Endothelial cell of umbilical vein (primary cell): Measurements from ENCODE around the gene ARHGDIA. TPM values are rescaled to one million over a fixed set of nuclear protein-coding genes. Genes with fewer than 3 reads are reported as not detected.
A peak's percentile ranks its signal among the peaks of the same experiment; 100 is the strongest.

Experiments
- BruUV-seq: library from RNA; stranded (reverse); fragments of 400-500 nt; replicated peaks from 2 replicates; lab custom pipeline; 2021; lab: Mats Ljungman, UMichigan
- CTCF ChIA-PET: fragments of 300-600, 350-600 bp; sonication (Branson Sonifier 250); formaldehyde crosslinking; loops from one replicate; lab custom pipeline; 2021; ENCODE audit warnings: antibody characterized with exemption, inconsistent platforms; lab: Charles Lee
- POLR2A ChIA-PET: fragments of 300-600, 350-600 bp; sonication (Branson Sonifier 250); formaldehyde crosslinking; loops from one replicate; lab custom pipeline; 2021; ENCODE audit warnings: antibody characterized with exemption, inconsistent platforms; lab: Charles Lee
- DNase-seq: peaks from one replicate; pipeline ENCODE4 v3.0.0-alpha.2; 2011; ENCODE audit warnings: low read depth, low spot score
- FAIRE-seq: peaks from 2 replicates; lab custom pipeline; 2011; peaks lifted over from hg19 to GRCh38; lab: Jason Lieb, UNC
- H2AFZ ChIP-seq: 2 replicates; pipeline ENCODE4 v1.6.0; 2012; ENCODE audit warnings: low read depth, low read length, control low read depth, inconsistent platforms
- H3K27ac ChIP-seq: 2 replicates; pipeline ENCODE4 v1.5.1; 2011; ENCODE audit warnings: low read depth, mild to moderate bottlenecking, control low read depth, low read length, moderate library complexity; ENCODE audit not compliant: insufficient read depth
- H3K27me3 ChIP-seq, 2 experiments: 2 replicates each; pipeline versions ENCODE4 v1.6.0 to v1.6.1; 2011; ENCODE audit warnings: low read length in 2 of 2, mixed read lengths in 1 of 2; ENCODE audit not compliant: control insufficient read depth in 2 of 2, insufficient read depth in 2 of 2
- H3K36me3 ChIP-seq, 2 experiments: 2 replicates in 1 of 2; 3 replicates in 1 of 2; pipeline ENCODE4 v1.5.1; 2011; ENCODE audit warnings: low read length in 2 of 2, mild to moderate bottlenecking in 1 of 2, moderate library complexity in 1 of 2; ENCODE audit not compliant: control insufficient read depth in 2 of 2, insufficient read depth in 2 of 2; ENCODE audit errors: extremely low read depth in 1 of 2
- H3K4me1 ChIP-seq: 3 replicates; pipeline ENCODE4 v1.5.1; 2011; ENCODE audit warnings: mild to moderate bottlenecking, low read length; ENCODE audit not compliant: control insufficient read depth, insufficient read depth; ENCODE audit errors: extremely low read depth
- H3K4me2 ChIP-seq: 2 replicates; pipeline ENCODE4 v1.6.1; 2011; ENCODE audit warnings: low read length, control low read depth, mixed read lengths; ENCODE audit not compliant: insufficient read depth
- H3K4me3 ChIP-seq, 3 experiments: fragments of 200-600 bp in 1 of 3; sonication (generic), shearing (Covaris generic) in 1 of 3; replicated peaks in 1 of 3; 2 replicates each; pipeline ENCODE4 v1.5.1; 2011 to 2016; ENCODE audit warnings: control low read depth in 3 of 3, low read length in 3 of 3, mild to moderate bottlenecking in 2 of 3, inconsistent platforms in 1 of 3, low read depth in 1 of 3, moderate library complexity in 1 of 3; ENCODE audit not compliant: insufficient read depth in 1 of 3
- H3K79me2 ChIP-seq: 2 replicates; pipeline ENCODE4 v1.6.0; 2012; ENCODE audit warnings: low read length, inconsistent platforms; ENCODE audit not compliant: control insufficient read depth, insufficient read depth
- H3K9ac ChIP-seq: replicated peaks from 2 replicates; pipeline ENCODE3; 2011; ENCODE audit warnings: low read length, control low read depth; ENCODE audit not compliant: insufficient read depth; ENCODE audit errors: extremely low read depth
- H3K9me1 ChIP-seq: replicated peaks from 3 replicates; pipeline ENCODE4 v1.6.0; 2011; ENCODE audit warnings: mild to moderate bottlenecking, low read length; ENCODE audit not compliant: control insufficient read depth, insufficient read depth; ENCODE audit errors: extremely low read depth
- H3K9me3 ChIP-seq: replicated peaks from 2 replicates; pipeline ENCODE4 v1.5.1; 2012; ENCODE audit warnings: low read length, inconsistent platforms; ENCODE audit not compliant: control insufficient read depth, insufficient read depth
- H4K20me1 ChIP-seq: replicated peaks from 2 replicates; pipeline ENCODE3; 2011; ENCODE audit warnings: mild to moderate bottlenecking, low read length; ENCODE audit not compliant: control insufficient read depth, insufficient read depth; ENCODE audit errors: extremely low read depth
- CTCF ChIP-seq, 2 donors: IDR thresholded peaks; 1 replicate in 1 of 2; 2 replicates in 1 of 2; pipeline ENCODE4 v1.5.1; 2011; ENCODE audit warnings: low read length in 2 of 2, mild to moderate bottlenecking in 2 of 2, moderate library complexity in 2 of 2, control low read depth in 1 of 2, inconsistent platforms in 1 of 2, low read depth in 1 of 2; ENCODE audit not compliant: insufficient read depth in 1 of 2; ENCODE audit errors: extremely low read depth in 1 of 2
- EZH2 ChIP-seq: IDR thresholded peaks from 2 replicates; pipeline ENCODE4 v1.6.1; 2012; ENCODE audit warnings: borderline replicate concordance, low read depth, mild to moderate bottlenecking, moderate library complexity, low read length, inconsistent platforms; ENCODE audit not compliant: severe bottlenecking
- FOS ChIP-seq: IDR thresholded peaks from 2 replicates; pipeline ENCODE4 v1.6.1; 2011; ENCODE audit warnings: mild to moderate bottlenecking, low read length, moderate library complexity, borderline replicate concordance; ENCODE audit not compliant: insufficient read depth
- GATA2 ChIP-seq: IDR thresholded peaks from 2 replicates; pipeline ENCODE4 v1.7.0; 2011; ENCODE audit warnings: low read depth, mild to moderate bottlenecking, moderate library complexity, mixed read lengths, low read length; ENCODE audit not compliant: insufficient read length, insufficient read depth
- JUN ChIP-seq: IDR thresholded peaks from 2 replicates; pipeline ENCODE4 v1.6.1; 2011; ENCODE audit warnings: borderline replicate concordance, low read depth; ENCODE audit not compliant: insufficient read length, insufficient read depth
- MAX ChIP-seq: IDR thresholded peaks from 2 replicates; pipeline ENCODE4 v1.6.1; 2011; ENCODE audit not compliant: insufficient read depth, insufficient read length
- MYC ChIP-seq: IDR thresholded peaks from one replicate; pipeline ENCODE4 v1.6.1; 2011; ENCODE audit warnings: mild to moderate bottlenecking, low read depth, low read length
- POLR2A ChIP-seq: IDR thresholded peaks from 2 replicates; pipeline ENCODE4 v1.6.1; 2012; ENCODE audit warnings: low read depth, mild to moderate bottlenecking, control low read depth, low read length
- POLR2AphosphoS5 ChIP-seq: IDR thresholded peaks from 2 replicates; pipeline ENCODE4 v1.6.1; 2012; ENCODE audit warnings: low read depth, mild to moderate bottlenecking, control low read depth, low read length, moderate library complexity; ENCODE audit not compliant: insufficient read depth
- dilution Hi-C: fragments of 300-500 bp; cut with MboI; formaldehyde crosslinking; loops from one replicate; pipeline ENCODE4 v1.15.0; 2019; ENCODE audit warnings: low sequenced_read_pairs; ENCODE audit not compliant: extremely low pct_ligation_motif_present
- intact Hi-C: fragments of 100-400 bp; cut with micrococcal nuclease; formaldehyde crosslinking; loops from one replicate; pipeline ENCODE4 v1.10.0; 2022
- polyA plus RNA-seq, 4 experiments: library from polyadenylated mRNA; depleted of rRNA in 3 of 4; stranded (reverse) in 3 of 4; unstranded in 1 of 4; fragments of >200 nt; gene quantifications; 2 replicates each; pipeline versions ENCODE4 v1.2.1 to v1.2.3, GENCODE V29; 2011 to 2012; ENCODE audit warnings: missing spikeins in 1 of 4
- total RNA-seq: library from RNA; stranded (reverse); gene quantifications from 2 replicates; pipeline ENCODE4 v1.2.3, GENCODE V29; 2021

The ARHGDIA gene
- total and polyA plus RNA-seq, 2 donors (not counting 3 experiments of a cell fraction or from before 2014, with no cell fraction given): 358 to 645 TPM

- no peak overlapping the region for H3K9ac ChIP-seq
- BruUV-seq: no TSS peak
- intact Hi-C loops: no loop called here
- no peaks in the 10 kb centered on the region for H3K9me3 ChIP-seq
- H3K4me3 ChIP-seq: no peak overlapping the region
- H3K27me3 ChIP-seq: no peaks in the 10 kb centered on the region
- peaks cover 6 to 19% of the 10 kb centered on the region in 2 experiments for H3K36me3 ChIP-seq
- H3K4me2 ChIP-seq: no peak overlapping the region
- peaks cover 17% of the 10 kb centered on the region for H3K4me1 ChIP-seq
- FAIRE-seq (no peak), DNase-seq (no peak)
- H3K79me2 ChIP-seq: peaks cover 27% of the 10 kb centered on the region
- dilution Hi-C loops: no loop called here
- no peak overlapping the region for H2AFZ ChIP-seq
- no peaks in the 10 kb centered on the region for H3K9me1 ChIP-seq
- no peak overlapping the region for H3K27ac ChIP-seq
- H4K20me1 ChIP-seq: no peaks in the 10 kb centered on the region
- ChIA-PET CTCF (no interaction called here), POLR2A (no interaction called here)
- TF ChIP-seq POLR2A (peak; percentile 27), CTCF (IDR thresholded peaks at IDR 0.05; ENCODE audit: extremely low read depth in 1 of 2, insufficient read depth in 1 of 2, low read depth in 1 of 2, low read length in 2 of 2) (no peak)
Measured at GRCh38 chr17:81867170-81867990, 3.8 kb downstream of the ARHGDIA start.

GRCh38 chr17:81866440-81867169, 4.5 kb downstream of the ARHGDIA start:
- Histone ChIP-seq H3K36me3 (peaks cover 6 to 19% of the 10 kb centered on the region in 2 experiments), H3K9me1 (no peaks in the 10 kb centered on the region), H3K4me2 (no peak overlapping the region), H3K9ac (no peak overlapping the region), H3K4me1 (peaks cover 17% of the 10 kb centered on the region), H4K20me1 (no peaks in the 10 kb centered on the region), H3K27ac (no peak overlapping the region), H3K9me3 (no peaks in the 10 kb centered on the region), H3K27me3 (no peaks in the 10 kb centered on the region), H3K4me3 (no peak overlapping the region), H2AFZ (no peak overlapping the region), H3K79me2 (peaks cover 30% of the 10 kb centered on the region)
- BruUV-seq: no TSS peak
- no peak for DNase-seq
- no peak for TF ChIP-seq MAX
- TF ChIP-seq EZH2: no peak
- no peak for TF ChIP-seq MYC
- TF ChIP-seq POLR2AphosphoS5: peak; percentile 66
- no peak for TF ChIP-seq FOS
- TF ChIP-seq GATA2: no peak
- peak; percentile 75 for TF ChIP-seq POLR2A
- no peak for TF ChIP-seq CTCF (IDR thresholded peaks at IDR 0.05; ENCODE audit: extremely low read depth in 1 of 2, insufficient read depth in 1 of 2, low read depth in 1 of 2, low read length in 2 of 2)
- TF ChIP-seq JUN: no peak
- CTCF ChIA-PET: no interaction called here
- no peak for FAIRE-seq
- intact Hi-C loops: no loop called here
- POLR2A ChIA-PET: no interaction called here
- dilution Hi-C loops: no loop called here
